Rectal smooth muscle tissue (tissue), 1 donor: ENCODE data around the gene NKIRAS1.
A peak's percentile ranks its signal among the peaks of the same experiment; 100 is the strongest.
"Not testable (repeated sequence)": the region's sequence is repeated elsewhere in the genome, so short reads cannot be mapped to it uniquely, and the experiment has no call there.

ENCODE experiments used
- H3K27ac ChIP-seq: one replicate; pipeline ENCODE4 v1.7.0; 2013; ENCODE audit warnings: low read depth, low read length, inconsistent platforms
- H3K27me3 ChIP-seq: one replicate; pipeline ENCODE4 v1.7.0; 2013; ENCODE audit warnings: low read length; ENCODE audit not compliant: control insufficient read depth, insufficient read depth
- H3K36me3 ChIP-seq: one replicate; pipeline ENCODE4 v1.7.0; 2013; ENCODE audit warnings: low read length; ENCODE audit not compliant: control insufficient read depth, insufficient read depth
- H3K4me1 ChIP-seq: one replicate; pipeline ENCODE4 v1.7.0; 2013; ENCODE audit warnings: low read length; ENCODE audit not compliant: control insufficient read depth, insufficient read depth
- H3K4me3 ChIP-seq: one replicate; pipeline ENCODE4 v1.7.0; 2013; ENCODE audit warnings: low read length
- H3K9ac ChIP-seq: one replicate; pipeline ENCODE4 v1.7.0; 2013; ENCODE audit warnings: low read length

Gene NKIRAS1

DNA sequence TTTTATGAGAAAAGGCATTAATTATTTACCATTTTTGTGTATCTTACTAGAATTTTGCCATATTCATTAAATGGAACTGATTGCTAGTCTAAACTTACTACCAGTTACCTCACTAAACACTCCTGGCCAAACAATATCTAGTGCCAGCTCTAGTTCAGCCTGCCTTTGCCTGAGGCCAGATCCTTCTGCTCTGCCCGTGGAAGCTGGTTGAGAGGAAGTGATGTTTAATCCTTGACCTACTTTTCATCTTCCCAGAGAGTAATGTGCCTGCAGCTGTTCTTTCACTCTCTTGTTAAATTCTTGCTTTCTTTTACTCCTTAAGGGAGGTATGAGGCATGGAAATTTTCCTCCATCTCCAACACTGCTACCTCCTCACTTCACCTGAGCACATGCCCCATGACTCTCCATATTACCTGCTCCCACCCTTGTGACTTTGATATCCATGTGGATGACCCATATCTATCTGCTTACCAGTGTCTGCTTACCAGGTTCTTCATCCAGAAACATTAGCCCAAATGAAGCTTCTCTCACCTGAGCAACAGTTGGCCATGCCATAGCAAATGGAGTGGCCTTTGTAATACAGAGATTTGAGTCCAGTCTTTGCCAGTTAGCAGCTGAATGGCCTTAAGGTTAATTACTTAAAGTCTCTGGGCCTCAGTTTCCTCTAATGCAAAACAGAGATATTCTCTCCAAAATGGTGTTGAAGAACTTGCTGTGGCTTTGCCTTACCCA lies 57.6 kb downstream of the NKIRAS1 start:
- H3K4me3 ChIP-seq: no peak overlapping the region
- no peaks in the 10 kb centered on the region for H3K36me3 ChIP-seq
- H3K27me3 ChIP-seq: no peaks in the 10 kb centered on the region
- H3K27ac ChIP-seq: peak overlapping the region; percentile 21
- H3K4me1 ChIP-seq: peaks cover 9% of the 10 kb centered on the region
- no peak overlapping the region for H3K9ac ChIP-seq

- Histone ChIP-seq H3K4me1 (peaks cover 9% of the 10 kb centered on the region), H3K9ac (no peak overlapping the region), H3K36me3 (no peaks in the 10 kb centered on the region), H3K4me3 (no peak overlapping the region), H3K27me3 (no peaks in the 10 kb centered on the region), H3K27ac (no peak overlapping the region)
Measured at GRCh38 chr3:23856286-23856685, 60.5 kb downstream of the NKIRAS1 start.

GRCh38 chr3:23849462-23849861 lies 67.3 kb downstream of the NKIRAS1 start:
- H3K27ac ChIP-seq, H3K36me3 ChIP-seq, H3K9ac ChIP-seq, H3K27me3 ChIP-seq, H3K4me3 ChIP-seq, H3K4me1 ChIP-seq: not testable (repeated sequence)

DNA sequence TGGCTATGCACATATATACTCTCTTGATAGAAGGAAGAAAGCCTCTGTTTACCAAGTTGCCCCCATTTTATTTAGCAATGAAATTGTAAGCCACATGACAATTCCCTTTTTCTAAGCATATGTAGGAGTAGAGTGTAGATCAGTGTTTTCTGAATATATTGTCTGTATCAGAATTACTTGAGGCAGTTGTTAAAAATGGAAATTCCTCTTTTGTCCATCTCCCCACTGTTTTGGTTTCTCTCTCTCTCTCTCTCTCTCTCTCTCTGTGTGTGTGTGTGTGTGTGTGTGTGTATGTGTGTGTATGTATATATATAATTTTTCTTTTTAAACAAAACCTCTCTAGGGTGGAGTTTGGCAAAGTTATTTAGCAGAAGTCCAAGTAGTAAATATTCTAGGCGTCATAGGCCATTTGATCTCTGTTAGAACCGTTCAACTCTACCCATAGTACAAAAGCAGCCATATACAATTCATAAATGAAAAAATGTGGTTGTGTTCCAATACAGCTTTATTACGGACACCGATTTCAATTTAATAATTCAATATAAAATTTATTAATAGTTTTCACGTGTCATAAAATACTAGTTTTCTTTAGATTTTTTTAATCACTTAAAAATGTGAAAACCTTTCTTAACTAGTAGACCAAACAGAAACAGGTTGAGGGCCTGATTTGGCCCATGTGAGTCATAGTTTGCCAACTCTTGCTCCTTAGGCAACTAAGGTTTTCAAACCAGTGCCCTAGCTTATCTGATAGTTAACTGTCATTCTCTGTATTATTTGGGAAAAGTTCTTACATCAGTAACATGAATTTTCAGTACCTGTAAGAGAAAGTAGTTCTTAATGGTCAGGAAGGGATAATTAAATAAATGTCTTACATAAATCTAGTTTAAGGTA lies 71.2 kb downstream of the NKIRAS1 start:
- H3K36me3 ChIP-seq: no peaks in the 10 kb centered on the region
- no peaks in the 10 kb centered on the region for H3K27me3 ChIP-seq
- H3K9ac ChIP-seq: no peak overlapping the region
- no peak overlapping the region for H3K4me3 ChIP-seq
- H3K27ac ChIP-seq: no peak overlapping the region
- no peaks in the 10 kb centered on the region for H3K4me1 ChIP-seq

DNA sequence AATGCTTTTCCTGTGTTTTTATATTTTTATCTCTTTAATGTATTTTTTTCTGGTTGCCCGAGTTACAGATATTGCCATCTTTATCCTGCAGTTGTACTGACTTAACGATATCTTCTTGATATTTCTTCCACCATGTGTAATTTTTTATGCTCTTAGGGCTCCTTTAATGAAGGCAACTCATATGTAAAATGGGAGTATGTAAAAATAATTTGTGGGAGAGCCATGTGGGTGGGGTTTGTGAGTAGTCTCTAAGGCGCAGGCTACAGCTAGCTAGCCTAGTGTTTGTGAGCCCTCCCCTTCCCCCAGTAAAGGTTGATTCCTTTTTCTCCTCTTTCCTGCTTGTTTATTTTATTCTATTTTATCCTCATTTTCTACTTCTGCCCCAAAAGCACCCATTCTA lies 72.9 kb downstream of the NKIRAS1 start:
- H3K36me3 ChIP-seq: no peaks in the 10 kb centered on the region
- H3K27me3 ChIP-seq: no peaks in the 10 kb centered on the region
- H3K4me1 ChIP-seq: no peaks in the 10 kb centered on the region
- H3K9ac ChIP-seq: no peak overlapping the region
- H3K4me3 ChIP-seq: no peak overlapping the region
- no peak overlapping the region for H3K27ac ChIP-seq
